A549 (cell line): ENCODE measurements around the gene SCTR. TPM values are rescaled to one million over a fixed set of nuclear protein-coding genes. Genes with fewer than 3 reads are reported as not detected.

ENCODE experiments used
- ATAC-seq, 2 experiments: fragments of 200-7000 bp in 1 of 2; fragments of >200 bp in 1 of 2; cut with Nextera tagmentation in 1 of 2; cut with Tn5 transposase in 1 of 2; 3 replicates each; pipeline versions ENCODE4 v1.8.0 to v1.9.1; 2018 to 2020; ENCODE audit warnings: mild to moderate bottlenecking in 1 of 2, moderate library complexity in 1 of 2
- CTCF ChIA-PET: fragments of 300-600 bp; sonication (Branson Sonifier 250); formaldehyde crosslinking; extraction: SDS; loops from one replicate; lab custom pipeline; 2021; ENCODE audit warnings: antibody characterized with exemption, inconsistent platforms; lab: Yijun Ruan, JAX
- POLR2A ChIA-PET: fragments of 350-600 bp; formaldehyde crosslinking; extraction: SDS; loops from one replicate; lab custom pipeline; 2021; ENCODE audit warnings: antibody characterized with exemption, inconsistent platforms; lab: Yijun Ruan, JAX
- DNase-seq, 2 experiments: peaks; one replicate each; pipeline versions ENCODE4 v3.0.0 to v3.0.0-alpha.2; 2011 to 2016; ENCODE audit warnings: low read depth in 1 of 2, low spot score in 1 of 2
- FAIRE-seq: peaks from 2 replicates; lab custom pipeline; 2011; peaks lifted over from hg19 to GRCh38; lab: Jason Lieb, UNC
- H3K27ac ChIP-seq, 2 experiments: fragments of >200 bp; sonication (Bioruptor Twin); formaldehyde crosslinking; 3 replicates each; pipeline ENCODE4 v1.5.1; 2016 to 2017
- H3K4me1 ChIP-seq: fragments of >200 bp; sonication (Bioruptor Twin); formaldehyde crosslinking; 3 replicates; pipeline ENCODE4 v1.6.1; 2016
- H3K4me2 ChIP-seq: fragments of >200 bp; sonication (Bioruptor Twin); formaldehyde crosslinking; 3 replicates; pipeline ENCODE4 v1.6.1; 2016
- H3K4me3 ChIP-seq: fragments of >200 bp; sonication (Bioruptor Twin); formaldehyde crosslinking; 3 replicates; pipeline ENCODE4 v1.5.1; 2016
- H3K9me3 ChIP-seq: fragments of >200 bp; sonication (Bioruptor Twin); formaldehyde crosslinking; 3 replicates; pipeline ENCODE4 v1.6.1; 2016
- BCL3 ChIP-seq: fragments of >200 bp; sonication (Bioruptor Twin); formaldehyde crosslinking; IDR thresholded peaks from 3 replicates; pipeline ENCODE4 v1.6.1; 2016
- BHLHE40 ChIP-seq: IDR thresholded peaks from 2 replicates; pipeline ENCODE4 v1.6.1; 2012; ENCODE audit warnings: low read depth, low read length, inconsistent platforms
- CTCF ChIP-seq: fragments of >200 bp; sonication (Bioruptor Twin); formaldehyde crosslinking; IDR thresholded peaks from 3 replicates; pipeline ENCODE4 v1.5.1; 2016
- EHF ChIP-seq: fragments of 250-450 bp; sonication (Bioruptor Pico); IDR thresholded peaks from 2 replicates; pipeline ENCODE4 v1.5.0; 2020; ENCODE audit warnings: mild to moderate bottlenecking
- EP300 ChIP-seq, 2 experiments: fragments of >200 bp; sonication (Bioruptor Twin); formaldehyde crosslinking; IDR thresholded peaks; 2 replicates in 1 of 2; 3 replicates in 1 of 2; pipeline ENCODE4 v1.6.1; 2016 to 2017
- FOXS1 ChIP-seq: fragments of 250-450 bp; sonication (Bioruptor Pico); IDR thresholded peaks from 2 replicates; pipeline ENCODE4 v1.5.0; 2020; ENCODE audit warnings: mild to moderate bottlenecking, moderate library complexity
- GATA3 ChIP-seq: IDR thresholded peaks from 2 replicates; pipeline ENCODE4 v1.6.1; 2012; ENCODE audit warnings: borderline replicate concordance
- HEYL ChIP-seq: fragments of 250-450 bp; sonication (Bioruptor Pico); IDR thresholded peaks from 2 replicates; pipeline ENCODE4 v1.8.0; 2021; ENCODE audit warnings: mild to moderate bottlenecking, moderate library complexity
- KDM5A ChIP-seq: fragments of 200-600 bp; sonication (generic); IDR thresholded peaks from 2 replicates; pipeline ENCODE4 v1.6.1; 2016; ENCODE audit warnings: antibody characterized with exemption, mild to moderate bottlenecking
- MAFK ChIP-seq: fragments of 450-650 bp; IDR thresholded peaks from 2 replicates; pipeline ENCODE4 v1.6.1; 2014; ENCODE audit not compliant: partially characterized antibody
- MAX ChIP-seq: IDR thresholded peaks from 2 replicates; pipeline ENCODE4 v1.6.1; 2012
- MAZ ChIP-seq: fragments of 150-350 bp; IDR thresholded peaks from 2 replicates; pipeline ENCODE4 v1.6.1; 2014; ENCODE audit warnings: antibody characterized with exemption, low read depth, low read length, borderline replicate concordance
- MYC ChIP-seq: IDR thresholded peaks from 2 replicates; pipeline ENCODE4 v1.6.1; 2012; ENCODE audit warnings: mild to moderate bottlenecking, inconsistent platforms, low read length, improper control_type of control experiment, borderline replicate concordance
- NFE2L2 ChIP-seq: fragments of 150-350 bp; conservative IDR thresholded peaks from 2 replicates; pipeline ENCODE4 v1.6.1; 2014; ENCODE audit warnings: low read length
- NR3C1 ChIP-seq: fragments of >200 bp; sonication (Bioruptor Twin); formaldehyde crosslinking; IDR thresholded peaks from 3 replicates; pipeline ENCODE4 v1.6.1; 2017
- REST ChIP-seq: fragments of 200-600 bp; sonication (generic); IDR thresholded peaks from 2 replicates; pipeline ENCODE4 v1.6.1; 2016; ENCODE audit warnings: antibody characterized with exemption, mild to moderate bottlenecking, moderate library complexity
- RNF2 ChIP-seq: fragments of 200-600 bp; sonication (generic); IDR thresholded peaks from 2 replicates; pipeline ENCODE4 v1.6.1; 2016; ENCODE audit warnings: low read depth, mild to moderate bottlenecking, antibody characterized with exemption, moderate library complexity, borderline replicate concordance
- USF2 ChIP-seq: fragments of 450-650 bp; IDR thresholded peaks from 2 replicates; pipeline ENCODE4 v1.6.1; 2014; ENCODE audit warnings: antibody characterized with exemption
- ZC3H11A ChIP-seq: fragments of 450-650 bp; IDR thresholded peaks from 2 replicates; pipeline ENCODE4 v1.6.1; 2014; ENCODE audit warnings: antibody characterized with exemption, mild to moderate bottlenecking
- ZFP36 ChIP-seq: fragments of 450-650 bp; IDR thresholded peaks from 2 replicates; pipeline ENCODE4 v1.6.1; 2014; ENCODE audit warnings: borderline replicate concordance; ENCODE audit not compliant: partially characterized antibody
- ZSCAN20 ChIP-seq: fragments of 250-450 bp; sonication (Bioruptor Pico); IDR thresholded peaks from 2 replicates; pipeline ENCODE4 v1.8.0; 2022; ENCODE audit warnings: mild to moderate bottlenecking, moderate library complexity
- WGBS: methylation state at CpG from one replicate; pipeline ENCODE4 v1.1.6; 2017; ENCODE audit errors: missing lambda C conversion rate; 5-methylcytosine and 5-hydroxymethylcytosine counted together
- polyA plus RNA-seq, 4 experiments: library from polyadenylated mRNA; depleted of rRNA in 3 of 4; stranded (reverse); fragments of >200 nt; fragmentation: RNase III in 1 of 4; extraction: RNeasy Plus Mini Kit Qiagen cat#74134 plus additional on column Dnase treatment in 1 of 4; gene quantifications; 2 replicates in 3 of 4; 3 replicates in 1 of 4; pipeline ENCODE4 v1.2.3, GENCODE V29; 2011 to 2017

SCTR gene
- polyA plus RNA-seq, 2 of the 4 experiments (the other 2 are of a cell fraction) = not detected

GRCh38 chr2:119462574-119462973 lies 61.7 kb downstream of the SCTR start:
- no peak for ATAC-seq
- ChIA-PET CTCF (interaction anchor here (9.9 kb wide), 1 partner anchor 15 kb away, joined by 72 read pairs; no protein-coding TSS in a partner anchor), POLR2A (no interaction called here)
- Histone ChIP-seq H3K4me2 (no peak overlapping the region), H3K27ac (no peak overlapping the region), H3K4me3 (no peak overlapping the region), H3K4me1 (no peaks in the 10 kb centered on the region), H3K9me3 (no peaks in the 10 kb centered on the region)
- WGBS = 86% methylated on average over 7 of the region's 7 CpGs
- no peak for DNase-seq
- no peak for FAIRE-seq
- TF ChIP-seq ZSCAN20 (CRISPR knock-in tag) = no peak
- no peak for TF ChIP-seq BCL3
- no peak for TF ChIP-seq ZFP36
- TF ChIP-seq REST = no peak
- TF ChIP-seq RNF2 = no peak
- TF ChIP-seq BHLHE40 = no peak
- TF ChIP-seq GATA3 = no peak
- no peak for TF ChIP-seq EP300 (IDR thresholded peaks at IDR 0.05)
- TF ChIP-seq ZC3H11A = no peak
- no peak for TF ChIP-seq KDM5A
- TF ChIP-seq FOXS1 (CRISPR knock-in tag) = no peak
- no peak for TF ChIP-seq CTCF
- TF ChIP-seq MAX = no peak
- no peak for TF ChIP-seq NR3C1
- no peak for TF ChIP-seq MAZ

GRCh38 chr2:119461811-119462210 lies 62.5 kb downstream of the SCTR start:
- POLR2A ChIA-PET = no interaction called here
- WGBS = 57% methylated on average over 5 of the region's 5 CpGs
- CTCF ChIA-PET = interaction anchor here (0.6 to 9.9 kb wide), 5 partner anchors 9 to 70 kb away, joined by 3 to 72 read pairs (median 3); no protein-coding TSS in a partner anchor

More at GRCh38 chr2:119461811-119462210, 62.5 kb downstream of the SCTR start:
- H3K9me3 ChIP-seq = no peaks in the 10 kb centered on the region
- FAIRE-seq (no peak), DNase-seq (no peak), ATAC-seq (no peak)
- no peak overlapping the region for H3K27ac ChIP-seq
- H3K4me1 ChIP-seq = no peaks in the 10 kb centered on the region
- no peak overlapping the region for H3K4me2 ChIP-seq
- H3K4me3 ChIP-seq = no peak overlapping the region
- TF ChIP-seq REST (no peak), CTCF (no peak), EHF (CRISPR knock-in tag) (no peak), NFE2L2 (no peak), USF2 (no peak), HEYL (no peak), FOXS1 (CRISPR knock-in tag) (no peak), MAFK (no peak), MYC (no peak)
